SIG-M5 treated with dmso at 0.1 percent for 504 hours (cell line): ENCODE measurements around the gene HBEGF.

Experiments
- DNase-seq: peaks from one replicate; lab custom pipeline; 2025; ENCODE audit not compliant: unreplicated experiment; lab: John Stamatoyannopoulos, UW

Gene HBEGF

GRCh38 chr5:140338336-140338735 is 8.1 kb downstream of the HBEGF start:
- no peak for DNase-seq

DNA sequence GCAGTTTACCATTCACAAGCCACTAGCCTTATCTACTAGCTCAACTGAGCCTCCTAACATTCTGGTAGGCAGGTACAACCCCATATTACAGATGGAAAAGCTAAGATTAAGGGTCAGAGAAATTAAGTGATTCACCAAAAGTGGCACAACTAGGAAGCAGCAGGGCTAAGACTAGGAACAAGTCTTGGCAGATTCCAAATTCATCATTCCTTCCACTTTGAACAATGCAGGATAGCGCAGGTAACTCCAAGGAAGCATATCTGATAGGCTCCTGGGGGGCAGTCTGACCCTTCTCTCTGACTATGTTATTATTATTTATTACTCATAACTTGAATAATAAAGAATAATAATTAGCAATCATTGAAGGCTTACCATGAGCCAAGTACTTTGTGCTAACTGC is 8.5 kb downstream of the HBEGF start:
- no peak for DNase-seq

DNA sequence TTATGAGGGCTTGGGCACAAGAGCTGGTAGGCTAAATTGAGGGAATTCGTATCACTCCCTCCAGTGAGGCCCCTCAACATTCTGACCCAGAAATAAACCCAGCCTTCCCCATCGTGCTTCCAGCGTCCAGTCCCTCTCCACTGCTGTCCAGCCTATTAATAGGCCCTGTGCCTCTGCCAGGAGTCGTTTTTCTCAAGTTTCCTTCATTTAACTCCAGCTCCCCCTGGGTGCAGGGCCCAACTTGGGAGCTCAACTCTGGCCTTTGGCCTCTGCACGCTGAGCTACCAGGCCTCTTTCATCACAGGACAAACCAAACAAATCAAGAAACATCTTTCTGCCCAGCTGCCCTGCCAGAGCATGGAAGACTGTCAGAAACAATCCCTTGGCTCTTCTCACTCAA is 10.0 kb downstream of the HBEGF start:
- DNase-seq, result no peak

DNA sequence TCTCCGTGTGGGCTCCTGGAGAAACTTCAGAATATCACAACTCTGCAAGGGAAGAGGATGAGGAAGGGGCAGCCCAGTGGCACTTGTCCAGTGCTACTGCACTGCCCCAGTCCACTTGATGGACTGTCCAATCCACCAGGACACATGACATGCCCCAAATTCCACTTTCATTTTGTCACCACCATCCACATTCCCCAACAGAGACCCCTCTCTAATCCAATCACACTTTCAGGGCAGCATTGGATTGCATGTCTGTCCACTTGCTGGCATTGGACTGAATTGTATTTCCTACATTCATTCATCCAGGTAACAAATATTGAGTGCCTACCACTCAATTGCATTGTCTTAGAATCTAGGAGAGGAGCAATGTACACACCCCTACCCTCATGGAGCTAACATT is 14.8 kb downstream of the HBEGF start:
- DNase-seq, result no peak

GRCh38 chr5:140329739-140330481 is 16.5 kb downstream of the HBEGF start:
- no peak for DNase-seq

GRCh38 chr5:140328036-140328764 is 18.2 kb downstream of the HBEGF start:
- no peak for DNase-seq

DNA sequence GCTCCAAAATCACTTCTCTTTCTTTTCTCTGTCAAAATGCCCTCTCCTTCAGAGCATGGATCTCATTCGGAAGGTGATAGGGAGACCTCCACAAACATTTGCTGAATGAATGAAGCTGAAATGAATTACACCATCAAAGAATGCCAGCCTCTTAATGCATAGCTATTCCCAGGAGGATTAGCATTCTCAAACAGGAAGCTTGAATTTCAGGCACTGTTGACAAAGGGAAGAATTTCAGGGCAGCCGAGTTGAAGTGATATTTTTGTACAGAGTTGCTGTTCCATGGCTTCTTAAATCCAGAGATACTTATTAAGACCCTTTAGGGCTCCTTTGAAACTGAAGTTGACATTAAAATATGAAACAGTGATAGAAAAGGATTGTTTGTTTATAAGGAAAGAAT is 18.8 kb downstream of the HBEGF start:
- no peak for DNase-seq

DNA sequence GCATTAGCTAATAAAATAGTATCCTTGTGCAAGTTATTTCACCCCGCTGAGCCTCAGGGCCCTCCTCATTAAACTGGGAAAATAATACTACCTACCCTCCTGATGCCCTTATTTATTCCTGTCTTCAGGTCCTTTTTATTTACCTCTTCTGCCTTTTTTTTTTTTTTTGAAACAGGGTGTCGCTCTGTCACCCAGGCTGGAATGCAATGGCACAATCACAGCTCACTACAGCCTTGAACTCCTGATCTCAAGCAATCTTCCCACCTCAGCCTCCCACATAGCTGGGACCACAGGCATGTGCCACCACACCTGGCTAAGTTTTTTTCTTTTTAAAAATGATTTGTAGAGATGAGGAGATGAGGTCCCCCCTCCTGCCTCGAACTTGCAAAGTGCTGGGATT is 20.9 kb downstream of the HBEGF start:
- no peak for DNase-seq

DNA sequence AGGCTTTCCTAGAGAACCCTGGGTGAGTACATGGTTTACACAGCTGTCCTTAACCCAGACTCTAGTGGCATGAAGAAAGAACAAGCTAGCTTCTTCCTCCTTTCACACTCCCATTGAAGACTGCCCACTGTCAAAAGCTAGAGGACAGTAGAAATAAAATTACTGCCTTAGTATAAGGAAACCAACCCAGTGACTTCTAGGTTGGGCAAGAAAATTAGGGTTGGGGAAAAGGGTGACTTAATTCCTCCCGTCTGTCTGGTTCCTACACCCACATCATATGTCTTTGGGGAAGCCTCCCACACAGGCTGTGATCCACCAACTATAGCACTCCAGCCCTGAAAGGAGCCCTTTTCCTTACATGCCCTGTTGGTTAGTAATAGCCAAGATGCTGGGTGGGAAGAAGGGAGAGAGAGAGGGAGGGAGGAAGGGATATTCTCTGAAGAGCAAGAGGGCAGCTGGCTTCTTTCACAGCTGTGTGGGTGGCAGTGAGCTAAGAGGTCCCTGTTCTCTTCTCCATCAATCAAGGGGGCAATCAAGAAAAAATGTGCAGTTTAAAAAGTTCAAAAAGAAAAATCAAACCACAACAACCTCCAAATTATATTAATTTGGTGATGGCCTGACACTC is 21.7 kb downstream of the HBEGF start:
- DNase-seq, result peak; percentile 58

GRCh38 chr5:140324041-140324600 is 22.3 kb downstream of the HBEGF start:
- no peak for DNase-seq

GRCh38 chr5:140322751-140323731 is 23.4 kb downstream of the HBEGF start:
- no peak for DNase-seq

DNA sequence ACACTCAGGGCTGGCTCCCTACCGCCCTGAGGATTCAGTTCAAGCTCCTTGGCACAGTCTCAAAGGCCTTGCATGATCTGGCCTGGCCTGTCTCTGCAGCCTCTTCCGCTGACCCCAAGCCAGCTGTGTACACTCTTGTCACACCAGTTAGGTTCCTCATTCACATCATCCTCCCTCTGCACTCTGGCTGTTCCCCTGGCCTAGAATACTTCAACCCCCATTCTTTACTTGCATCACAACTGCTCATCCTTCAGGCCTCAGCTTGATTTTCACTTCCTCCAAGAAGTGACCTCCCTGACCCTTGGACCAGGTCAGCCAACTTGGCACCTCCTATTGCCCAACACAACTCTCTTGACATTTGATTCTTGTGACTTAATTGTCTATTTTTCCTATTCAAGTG is 24.6 kb downstream of the HBEGF start:
- peak; percentile 95 for DNase-seq

DNA sequence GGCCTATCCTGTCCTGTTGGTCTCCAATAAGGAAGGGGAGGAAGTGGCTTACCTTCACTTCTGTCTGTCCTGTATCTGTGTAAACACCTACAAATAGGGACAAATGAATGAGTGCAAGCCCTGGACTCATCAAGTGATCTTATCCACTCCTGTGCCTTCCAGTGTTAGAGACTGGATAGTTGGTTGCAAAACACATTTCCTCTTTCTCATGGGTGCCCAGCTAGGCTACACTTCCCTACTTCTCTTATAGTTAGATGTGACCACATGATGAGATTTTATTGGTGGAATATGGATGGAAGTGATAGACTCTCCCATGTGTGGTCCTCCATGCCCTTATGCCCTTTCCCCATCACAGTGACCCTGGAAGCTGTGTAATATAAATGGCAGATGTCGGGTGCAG is 26.6 kb downstream of the HBEGF start:
- peak; percentile 88 for DNase-seq

- no peak for DNase-seq
Observed at GRCh38 chr5:140318792-140319191, 27.6 kb downstream of the HBEGF start.

DNA sequence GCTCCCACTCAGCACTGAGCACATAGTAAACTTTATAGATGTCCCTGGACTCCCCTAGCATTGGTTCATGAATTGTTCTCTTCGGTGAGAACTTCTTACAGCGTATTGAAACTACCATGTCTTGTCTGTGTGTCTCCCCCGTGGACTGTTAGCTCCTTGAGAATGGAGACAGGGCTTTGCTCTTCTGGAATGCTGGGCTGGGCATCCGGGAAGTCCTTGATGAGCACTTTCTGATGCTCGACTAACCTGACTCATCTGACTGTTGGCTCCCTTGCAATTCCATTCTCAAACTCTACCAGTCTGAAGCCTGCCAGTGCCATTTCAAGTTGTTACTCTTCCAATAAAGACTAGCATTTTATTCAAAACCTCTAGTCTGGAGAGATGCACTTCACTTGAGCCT is 28.5 kb downstream of the HBEGF start:
- no peak for DNase-seq

GRCh38 chr5:140312791-140313189 is 33.6 kb downstream of the HBEGF start:
- DNase-seq, result no peak

GRCh38 chr5:140312067-140312790 is 34.2 kb downstream of the HBEGF start:
- DNase-seq, result peak; percentile 38

GRCh38 chr5:140311011-140311467 is 35.4 kb downstream of the HBEGF start:
- no peak for DNase-seq

DNA sequence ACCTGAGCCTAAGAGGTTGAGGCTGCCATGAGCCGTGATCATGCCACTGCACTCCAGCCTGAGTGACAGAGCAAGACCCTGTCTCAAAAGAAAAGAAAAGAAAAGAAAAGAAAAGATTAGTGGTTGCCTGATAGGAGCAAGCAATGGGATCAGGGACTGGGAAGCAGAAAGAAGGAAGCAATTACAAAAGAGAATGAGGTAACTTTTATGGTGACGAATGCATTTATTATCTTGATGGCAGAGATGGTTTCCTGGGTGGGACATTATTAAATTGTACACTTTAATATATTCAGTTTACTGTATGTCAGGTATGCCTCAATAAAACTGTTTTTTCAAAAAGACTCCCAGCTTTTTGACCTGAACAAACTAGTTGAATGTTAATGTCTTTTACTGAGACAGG is 36.0 kb downstream of the HBEGF start:
- DNase-seq, result no peak

- no peak for DNase-seq
Observed at GRCh38 chr5:140309706-140310249, 36.6 kb downstream of the HBEGF start.
